Body of pancreas (tissue), 4 donors: Measurements from ENCODE around the gene TP53BP2.

Source experiments
- POLR2A ChIP-seq, 3 donors: fragments of 450-650 bp; IDR thresholded peaks; one replicate each; pipeline ENCODE4 v1.6.1; 2016; ENCODE audit warnings: antibody characterized with exemption in 3 of 3, mild to moderate bottlenecking in 2 of 3
- TF ChIP-seq, protein P1 (sequence below), 7 experiments: fragments of 450-650 bp in 4 of 7; fragments of 200-600 bp in 3 of 7; sonication (generic) in 3 of 7; IDR thresholded peaks; one replicate each; pipeline ENCODE4 v1.5.1; 2016 to 2019; ENCODE audit warnings: antibody characterized with exemption in 7 of 7

DNA sequence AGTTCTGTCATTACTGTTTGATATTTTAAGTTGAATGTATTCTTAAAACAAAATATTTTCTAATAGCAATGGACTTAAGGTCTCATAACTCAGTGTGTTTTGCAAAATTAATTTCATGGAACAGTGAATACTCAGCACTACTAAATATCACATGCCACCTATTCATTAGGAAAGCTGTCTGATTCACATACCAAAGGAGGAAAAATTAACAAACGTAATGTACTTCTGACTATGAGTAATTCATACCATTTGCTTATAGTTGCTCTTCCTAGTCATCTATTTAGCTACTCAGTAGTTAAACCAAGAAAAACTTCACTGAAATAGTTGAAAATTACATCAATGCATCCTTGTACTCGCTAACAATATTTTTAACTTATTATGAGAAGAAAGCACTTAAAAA, 35.2 kb downstream of the TP53BP2 start:
- TF ChIP-seq, protein P1, sequence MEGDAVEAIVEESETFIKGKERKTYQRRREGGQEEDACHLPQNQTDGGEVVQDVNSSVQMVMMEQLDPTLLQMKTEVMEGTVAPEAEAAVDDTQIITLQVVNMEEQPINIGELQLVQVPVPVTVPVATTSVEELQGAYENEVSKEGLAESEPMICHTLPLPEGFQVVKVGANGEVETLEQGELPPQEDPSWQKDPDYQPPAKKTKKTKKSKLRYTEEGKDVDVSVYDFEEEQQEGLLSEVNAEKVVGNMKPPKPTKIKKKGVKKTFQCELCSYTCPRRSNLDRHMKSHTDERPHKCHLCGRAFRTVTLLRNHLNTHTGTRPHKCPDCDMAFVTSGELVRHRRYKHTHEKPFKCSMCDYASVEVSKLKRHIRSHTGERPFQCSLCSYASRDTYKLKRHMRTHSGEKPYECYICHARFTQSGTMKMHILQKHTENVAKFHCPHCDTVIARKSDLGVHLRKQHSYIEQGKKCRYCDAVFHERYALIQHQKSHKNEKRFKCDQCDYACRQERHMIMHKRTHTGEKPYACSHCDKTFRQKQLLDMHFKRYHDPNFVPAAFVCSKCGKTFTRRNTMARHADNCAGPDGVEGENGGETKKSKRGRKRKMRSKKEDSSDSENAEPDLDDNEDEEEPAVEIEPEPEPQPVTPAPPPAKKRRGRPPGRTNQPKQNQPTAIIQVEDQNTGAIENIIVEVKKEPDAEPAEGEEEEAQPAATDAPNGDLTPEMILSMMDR (IDR thresholded peaks at IDR 0.05) = no peak
- no peak for TF ChIP-seq POLR2A (IDR thresholded peaks at IDR 0.05)
